HCT116 (cell line): ENCODE measurements around the gene C19orf85. TPM values are rescaled to one million over a fixed set of nuclear protein-coding genes. Genes with fewer than 3 reads are reported as not detected.
A peak's percentile ranks its signal among the peaks of the same experiment; 100 is the strongest.

Source experiments
- ATAC-seq: fragments of 200-7000 bp; cut with Tn5 transposase; 2 replicates; pipeline ENCODE4 v1.9.1; 2020; ENCODE audit warnings: mild to moderate bottlenecking, moderate library complexity
- BruUV-seq: library from RNA; stranded (reverse); fragments of 400-500 nt; replicated peaks from 2 replicates; lab custom pipeline; 2021; lab: Mats Ljungman, UMichigan
- CTCF ChIA-PET: fragments of 300-600 bp; sonication (Branson Sonifier 250); formaldehyde crosslinking; loops from one replicate; lab custom pipeline; 2021; ENCODE audit warnings: antibody characterized with exemption; lab: Charles Lee
- POLR2A ChIA-PET: fragments of 300-600, 350-600 bp; sonication (Branson Sonifier 250); formaldehyde crosslinking; loops from one replicate; lab custom pipeline; 2021; ENCODE audit warnings: antibody characterized with exemption; lab: Charles Lee
- RAD21 ChIA-PET, 2 experiments: fragments of 300-600 bp; sonication (Branson Sonifier 250); formaldehyde crosslinking; loops; one replicate each; lab custom pipeline; 2023; ENCODE audit warnings: low total read pairs in 2 of 2; ENCODE audit not compliant: uncharacterized antibody in 2 of 2, unreplicated experiment in 2 of 2, low non-redundant PET in 1 of 2; lab: Charles Lee
- DNase-seq: peaks from one replicate; pipeline ENCODE4 v3.0.0-alpha.2; 2010; ENCODE audit warnings: low read depth, low spot score
- H2AFZ ChIP-seq: fragments of 200-600 bp; shearing (Covaris generic), sonication (generic); 2 replicates; pipeline ENCODE4 v1.6.1; 2017; ENCODE audit warnings: low read depth, mixed run types, mixed read lengths, antibody characterized with exemption, low read length; ENCODE audit not compliant: poor library complexity, severe bottlenecking
- H3K27ac ChIP-seq: 2 replicates; pipeline ENCODE4 v1.5.1; 2012; ENCODE audit warnings: low read depth, low read length
- H3K27me3 ChIP-seq: fragments of 200-600 bp; sonication (generic); 2 replicates; pipeline ENCODE4 v1.6.1; 2016; ENCODE audit warnings: mixed run types, low read length, mixed read lengths; ENCODE audit not compliant: insufficient read depth
- H3K36me3 ChIP-seq, 2 experiments: fragments of 200-500 bp in 1 of 2; fragments of 200-600 bp in 1 of 2; sonication (Bioruptor generic) in 1 of 2; sonication (generic) in 1 of 2; 2 replicates each; pipeline versions ENCODE4 v1.5.1 to v1.6.1; 2014 to 2016; ENCODE audit warnings: low read length in 2 of 2, inconsistent platforms in 1 of 2, mixed read lengths in 1 of 2, mixed run types in 1 of 2; ENCODE audit not compliant: insufficient read depth in 2 of 2, control insufficient read depth in 1 of 2
- H3K4me1 ChIP-seq, 2 experiments: fragments of 200-600 bp in 1 of 2; sonication (generic) in 1 of 2; 2 replicates each; pipeline versions ENCODE4 v1.5.1 to v1.6.1; 2012 to 2017; ENCODE audit warnings: low read length in 2 of 2, inconsistent platforms in 1 of 2, mild to moderate bottlenecking in 1 of 2, mixed read lengths in 1 of 2, mixed run types in 1 of 2, moderate library complexity in 1 of 2; ENCODE audit not compliant: insufficient read depth in 2 of 2, control insufficient read depth in 1 of 2
- H3K4me2 ChIP-seq: fragments of 200-600 bp; sonication (generic); 2 replicates; pipeline ENCODE4 v1.6.1; 2017; ENCODE audit warnings: mixed run types, low read length, mixed read lengths
- H3K4me3 ChIP-seq, 2 experiments: fragments of 200-600 bp in 1 of 2; sonication (generic) in 1 of 2; replicated peaks in 1 of 2; 2 replicates each; pipeline ENCODE4 v1.5.1; 2011 to 2016; ENCODE audit warnings: low read length in 2 of 2, control low read depth in 1 of 2, low read depth in 1 of 2, mild to moderate bottlenecking in 1 of 2, mixed read lengths in 1 of 2, mixed run types in 1 of 2
- H3K79me2 ChIP-seq: fragments of 200-600 bp; sonication (generic); 2 replicates; pipeline ENCODE4 v1.6.1; 2017; ENCODE audit warnings: mild to moderate bottlenecking, mixed run types, low read length, moderate library complexity, mixed read lengths; ENCODE audit not compliant: insufficient read depth
- H3K9ac ChIP-seq: fragments of 200-600 bp; sonication (generic); 2 replicates; pipeline ENCODE4 v1.6.1; 2016; ENCODE audit warnings: low read length, mixed read lengths
- H3K9me2 ChIP-seq: fragments of 200-600 bp; sonication (generic), shearing (Covaris generic); 2 replicates; pipeline ENCODE4 v1.6.1; 2017; ENCODE audit warnings: mixed run types, mild to moderate bottlenecking, moderate library complexity; ENCODE audit not compliant: insufficient read depth
- H3K9me3 ChIP-seq, 2 experiments: fragments of 200-500 bp in 1 of 2; fragments of 200-600 bp in 1 of 2; sonication (Bioruptor generic) in 1 of 2; sonication (generic) in 1 of 2; 2 replicates each; pipeline ENCODE4 v1.6.1; 2014 to 2017; ENCODE audit warnings: low read length in 2 of 2, mixed read lengths in 2 of 2, inconsistent platforms in 1 of 2, low read depth in 1 of 2, mild to moderate bottlenecking in 1 of 2, mixed run types in 1 of 2, moderate library complexity in 1 of 2; ENCODE audit not compliant: control insufficient read depth in 1 of 2, insufficient read depth in 1 of 2
- H4K20me1 ChIP-seq: fragments of 200-600 bp; sonication (generic), shearing (Covaris generic); 2 replicates; pipeline ENCODE4 v1.6.1; 2017; ENCODE audit warnings: mixed run types, mild to moderate bottlenecking, moderate library complexity; ENCODE audit not compliant: insufficient read depth
- CEBPB ChIP-seq: IDR thresholded peaks from 2 replicates; pipeline ENCODE4 v1.6.1; 2012; ENCODE audit warnings: low read depth
- MAX ChIP-seq: IDR thresholded peaks from 2 replicates; pipeline ENCODE4 v1.6.1; 2012
- POLR2A ChIP-seq: IDR thresholded peaks from 2 replicates; pipeline ENCODE4 v1.7.0; 2011; ENCODE audit warnings: borderline replicate concordance; ENCODE audit not compliant: insufficient read depth, insufficient read length; ENCODE audit errors: extremely low read depth
- REST ChIP-seq: IDR thresholded peaks from 2 replicates; pipeline ENCODE4 v1.6.1; 2012; ENCODE audit warnings: low read depth
- TCF7L2 ChIP-seq: IDR thresholded peaks from 2 replicates; pipeline ENCODE4 v1.7.0; 2011; ENCODE audit warnings: borderline replicate concordance, inconsistent platforms; ENCODE audit not compliant: insufficient read depth, insufficient read length; ENCODE audit errors: extremely low read depth
- intact Hi-C: fragments of 100-400 bp; cut with micrococcal nuclease; formaldehyde crosslinking; loops from 2 replicates; pipeline ENCODE4 v1.10.0; 2022
- total RNA-seq: library from RNA; stranded (reverse); gene quantifications from one replicate; pipeline ENCODE4 v1.2.1, GENCODE V29; 2021; ENCODE audit not compliant: unreplicated experiment

Gene C19orf85
- total RNA-seq, 1 experiment from 2014 or later = 0.34 TPM

- TF ChIP-seq POLR2A (no peak), MAX (peak; percentile 58; the same call in 1 of the 2 replicates), CEBPB (no peak), TCF7L2 (no peak), REST (no peak)
- TF ChIP-seq, all 23 proteins: peak for 1
- Histone ChIP-seq H3K27me3 (peaks cover 19% of the 10 kb centered on the region; the same call in 1 of the 2 replicates), H3K79me2 (no peaks in the 10 kb centered on the region), H3K9me2 (no peaks in the 10 kb centered on the region), H2AFZ (no peak overlapping the region), H3K4me1 (peaks cover 0 to 10% of the 10 kb centered on the region in 2 experiments; a peak in 2 of 4 replicates), H3K36me3 (no peaks in the 10 kb centered on the region), H3K27ac (no peak overlapping the region), H3K9me3 (no peaks in the 10 kb centered on the region), H3K9ac (no peak overlapping the region), H4K20me1 (no peaks in the 10 kb centered on the region), H3K4me3 (no peak overlapping the region), H3K4me2 (peak overlapping the region; percentile 40)
- ATAC-seq = peak; percentile 72
- RAD21 ChIA-PET = no interaction called here
- POLR2A ChIA-PET = no interaction called here
- CTCF ChIA-PET = no interaction called here
- no TSS peak for BruUV-seq
- intact Hi-C loops = loop anchor here (10.0 kb wide), 1 partner anchor 227 kb away; no protein-coding TSS in a partner anchor
- DNase-seq = no peak
Measured at GRCh38 chr19:55441692-55442321, 22.7 kb downstream of the C19orf85 start.
